ENCODE data around the gene SLC25A43. TPM values are rescaled to one million over a fixed set of nuclear protein-coding genes. Genes with fewer than 3 reads are reported as not detected.

SLC25A43 gene
- total and polyA plus RNA-seq, 8 donors, result 3.2 to 6.5 (median 3.9) TPM

DNA sequence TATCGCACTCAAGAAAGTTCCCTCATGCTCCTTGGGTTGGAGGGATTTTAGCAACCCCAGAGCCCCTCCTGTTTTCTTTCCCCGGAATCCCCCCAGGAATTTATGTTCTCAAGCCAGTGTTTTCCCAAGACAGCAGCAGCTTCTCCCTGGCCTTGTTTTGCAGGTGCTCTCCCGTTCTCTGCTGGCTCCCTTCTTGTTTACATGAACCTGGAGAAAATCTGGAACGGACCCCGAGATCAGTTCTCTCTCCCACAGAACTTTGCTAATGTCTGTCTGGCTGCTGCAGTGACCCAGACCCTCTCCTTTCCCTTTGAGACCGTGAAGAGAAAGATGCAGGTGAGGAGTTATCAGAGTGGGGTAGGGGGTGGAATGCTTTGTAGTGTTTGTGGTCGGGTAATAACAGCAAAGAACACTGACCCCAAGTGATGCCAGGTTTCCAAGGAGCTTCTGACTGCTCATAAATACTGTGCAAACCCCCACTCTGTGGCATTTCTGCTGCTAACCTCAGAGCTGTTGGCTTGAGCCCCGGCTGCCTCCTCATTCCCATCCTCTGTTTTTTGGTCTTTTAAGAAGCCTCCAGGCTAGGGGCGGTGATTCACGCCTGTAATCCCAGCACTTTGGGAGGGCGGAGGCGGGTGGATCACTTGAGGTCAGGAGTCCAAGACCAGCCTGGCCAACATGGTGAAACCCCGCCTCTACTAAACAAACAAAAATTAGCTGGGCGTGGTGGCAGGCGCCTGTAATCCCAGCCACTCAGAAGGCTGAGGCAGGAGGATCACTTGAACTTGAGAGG, 11.1 kb downstream of the SLC25A43 start:
- no peaks in the 10 kb centered on the region for H3K36me3 ChIP-seq
- 25 to 41% methylated on average over 15 of the region's 15 CpGs for WGBS, 2 donors
- no peak overlapping the region for H3K4me3 ChIP-seq
- no peak overlapping the region for H3K27ac ChIP-seq
- FAIRE-seq (no peak), DNase-seq (peak; percentile 35 to 62 (median 54)), ATAC-seq (peak; percentile 73 to 86 (median 80))
- peaks cover 0 to 9% (median 0%) of the 10 kb centered on the region in 4 donors for H3K27me3 ChIP-seq
- intact Hi-C loops (cut with DNase I), result no loop called here
- H3K4me1 ChIP-seq, result no peaks in the 10 kb centered on the region
- TF ChIP-seq, protein P1, sequence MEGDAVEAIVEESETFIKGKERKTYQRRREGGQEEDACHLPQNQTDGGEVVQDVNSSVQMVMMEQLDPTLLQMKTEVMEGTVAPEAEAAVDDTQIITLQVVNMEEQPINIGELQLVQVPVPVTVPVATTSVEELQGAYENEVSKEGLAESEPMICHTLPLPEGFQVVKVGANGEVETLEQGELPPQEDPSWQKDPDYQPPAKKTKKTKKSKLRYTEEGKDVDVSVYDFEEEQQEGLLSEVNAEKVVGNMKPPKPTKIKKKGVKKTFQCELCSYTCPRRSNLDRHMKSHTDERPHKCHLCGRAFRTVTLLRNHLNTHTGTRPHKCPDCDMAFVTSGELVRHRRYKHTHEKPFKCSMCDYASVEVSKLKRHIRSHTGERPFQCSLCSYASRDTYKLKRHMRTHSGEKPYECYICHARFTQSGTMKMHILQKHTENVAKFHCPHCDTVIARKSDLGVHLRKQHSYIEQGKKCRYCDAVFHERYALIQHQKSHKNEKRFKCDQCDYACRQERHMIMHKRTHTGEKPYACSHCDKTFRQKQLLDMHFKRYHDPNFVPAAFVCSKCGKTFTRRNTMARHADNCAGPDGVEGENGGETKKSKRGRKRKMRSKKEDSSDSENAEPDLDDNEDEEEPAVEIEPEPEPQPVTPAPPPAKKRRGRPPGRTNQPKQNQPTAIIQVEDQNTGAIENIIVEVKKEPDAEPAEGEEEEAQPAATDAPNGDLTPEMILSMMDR (IDR thresholded peaks at IDR 0.05), result no peak
- no peaks in the 10 kb centered on the region for H3K9me3 ChIP-seq

DNA sequence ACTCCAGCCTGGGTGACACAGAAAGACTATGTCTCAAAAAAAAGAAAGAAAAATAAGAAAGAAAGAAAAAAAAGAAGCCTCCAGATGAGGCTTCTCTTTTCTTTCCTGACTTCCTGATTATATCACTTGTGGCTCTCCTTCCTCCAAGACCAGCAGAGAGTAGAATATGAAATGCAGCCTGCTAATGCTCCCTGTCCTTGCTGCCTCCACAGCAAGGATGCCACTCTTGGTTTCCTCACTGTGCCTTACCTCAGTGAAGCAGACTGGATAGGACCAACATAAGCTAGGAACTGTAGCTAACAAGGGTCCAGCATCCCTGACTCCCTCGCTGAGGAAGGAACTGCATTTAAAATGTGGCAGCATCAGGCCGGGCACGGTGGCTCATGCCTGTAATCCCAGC, 11.7 kb downstream of the SLC25A43 start:
- 83 to 92% methylated on average over 3 of the region's 3 CpGs for WGBS, 2 donors
- intact Hi-C loops (cut with DNase I), result no loop called here
- TF ChIP-seq, protein P1 (IDR thresholded peaks at IDR 0.05), result no peak
- ATAC-seq (peak; percentile 16 to 43 (median 35)), DNase-seq (no peak), FAIRE-seq (no peak)
- Histone ChIP-seq H3K4me3 (no peak overlapping the region), H3K27ac (no peak overlapping the region), H3K27me3 (peaks cover 0 to 9% (median 0%) of the 10 kb centered on the region in 4 donors), H3K9me3 (no peaks in the 10 kb centered on the region), H3K4me1 (no peaks in the 10 kb centered on the region), H3K36me3 (no peaks in the 10 kb centered on the region)

DNA sequence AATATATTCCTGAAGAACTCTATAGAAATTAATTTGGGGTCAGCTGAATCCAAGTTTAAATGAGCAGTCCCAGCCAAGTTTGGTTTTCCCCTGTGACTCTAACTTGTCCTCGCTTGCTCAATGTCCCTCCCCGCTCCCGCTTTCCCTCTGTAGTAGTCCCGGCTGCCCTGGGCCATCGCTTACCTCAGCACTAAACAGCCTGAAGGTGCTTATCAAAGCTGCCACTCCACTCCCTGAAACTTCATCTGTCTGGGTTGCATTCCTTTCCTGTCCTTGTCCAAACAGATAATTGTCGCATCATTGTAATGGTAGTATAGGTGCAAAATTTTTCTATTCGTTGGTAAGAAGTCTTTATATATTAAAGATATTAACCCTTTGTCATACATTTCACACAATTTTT, 12.8 kb downstream of the SLC25A43 start:
- Histone ChIP-seq H3K4me1 (no peaks in the 10 kb centered on the region), H3K4me3 (no peak overlapping the region), H3K9me3 (no peaks in the 10 kb centered on the region), H3K36me3 (no peaks in the 10 kb centered on the region), H3K27ac (no peak overlapping the region), H3K27me3 (peaks cover 0 to 9% (median 0%) of the 10 kb centered on the region in 4 donors)
- 72 to 79% methylated on average over 7 of the region's 7 CpGs for WGBS, 2 donors
- TF ChIP-seq, protein P1 (IDR thresholded peaks at IDR 0.05), result no peak
- ATAC-seq (no peak), FAIRE-seq (no peak), DNase-seq (no peak)
- intact Hi-C loops (cut with DNase I), result no loop called here

DNA sequence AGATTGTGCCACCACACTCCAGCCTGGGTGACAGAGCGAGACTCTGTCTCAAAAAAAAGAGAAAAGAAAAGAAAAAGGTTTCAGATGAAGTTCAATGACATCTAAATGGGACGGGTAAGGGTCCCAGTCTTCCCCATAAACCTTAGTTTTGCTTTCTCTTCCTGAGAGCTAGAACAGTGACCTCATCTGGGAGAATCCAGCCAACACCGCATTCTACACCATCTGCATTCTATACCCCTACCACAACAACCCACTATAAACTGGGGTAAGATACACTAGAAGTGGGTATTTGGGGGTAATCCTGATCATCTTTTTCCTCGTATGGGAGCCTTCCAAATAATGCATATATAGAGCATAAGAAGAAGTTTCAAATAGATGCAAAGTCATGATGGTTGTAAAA, 18.2 kb downstream of the SLC25A43 start:
- no peak for FAIRE-seq
- WGBS, 2 donors, result 68 to 89% methylated on average over 4 of the region's 4 CpGs
- Histone ChIP-seq H3K36me3 (no peaks in the 10 kb centered on the region), H3K9me3 (no peaks in the 10 kb centered on the region), H3K27me3 (peaks cover 0 to 9% (median 0%) of the 10 kb centered on the region in 4 donors), H3K27ac (no peak overlapping the region), H3K4me3 (no peak overlapping the region), H3K4me1 (no peaks in the 10 kb centered on the region)
- no peak for DNase-seq
- ATAC-seq, result no peak
- intact Hi-C loops (cut with DNase I), result no loop called here
- TF ChIP-seq, protein P1 (IDR thresholded peaks at IDR 0.05), result no peak

DNA sequence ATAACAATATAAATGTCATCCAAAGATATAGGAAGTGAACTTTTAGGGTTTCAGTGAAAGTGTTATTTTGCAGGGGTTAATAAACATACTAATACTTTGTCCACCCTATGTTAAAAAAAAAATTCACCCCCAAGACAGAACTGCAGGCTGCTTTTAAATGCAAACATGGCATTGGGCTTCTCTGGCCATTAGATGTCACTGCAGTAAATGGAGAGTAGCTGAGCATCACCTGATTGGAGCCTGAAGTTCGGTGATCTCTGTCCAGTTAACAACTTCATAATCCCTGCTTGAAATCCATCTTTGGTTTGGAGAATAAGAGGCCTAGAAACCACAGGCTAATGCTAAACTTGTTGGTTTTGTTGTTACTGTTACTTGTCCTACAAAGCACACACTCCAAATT, 18.7 kb downstream of the SLC25A43 start:
- FAIRE-seq (no peak), ATAC-seq (peak in 3 of 4 donors; percentile 67 to 68 (median 68))
- 35 to 41% methylated on average over 1 of the region's 1 CpG for WGBS, 2 donors

More for the DNA sequence above, 18.7 kb downstream of the SLC25A43 start:
- H3K27ac ChIP-seq, result no peak overlapping the region
- H3K36me3 ChIP-seq, result no peaks in the 10 kb centered on the region
- DNase-seq, result no peak
- H3K4me1 ChIP-seq, result no peaks in the 10 kb centered on the region
- H3K27me3 ChIP-seq, result peaks cover 0 to 9% (median 0%) of the 10 kb centered on the region in 4 donors
- H3K9me3 ChIP-seq, result no peaks in the 10 kb centered on the region
- TF ChIP-seq, protein P1 (IDR thresholded peaks at IDR 0.05), result no peak
- H3K4me3 ChIP-seq, result no peak overlapping the region
- intact Hi-C loops (cut with DNase I), result no loop called here
